HG03103 (cell line): ENCODE measurements around the gene AUNIP.

Source experiments
- ATAC-seq: cut with Tn5 transposase; IDR thresholded peaks from one replicate; pipeline ENCODE4 v1.9.1; 2021; ENCODE audit warnings: low read depth; ENCODE audit not compliant: unreplicated experiment

AUNIP gene

DNA sequence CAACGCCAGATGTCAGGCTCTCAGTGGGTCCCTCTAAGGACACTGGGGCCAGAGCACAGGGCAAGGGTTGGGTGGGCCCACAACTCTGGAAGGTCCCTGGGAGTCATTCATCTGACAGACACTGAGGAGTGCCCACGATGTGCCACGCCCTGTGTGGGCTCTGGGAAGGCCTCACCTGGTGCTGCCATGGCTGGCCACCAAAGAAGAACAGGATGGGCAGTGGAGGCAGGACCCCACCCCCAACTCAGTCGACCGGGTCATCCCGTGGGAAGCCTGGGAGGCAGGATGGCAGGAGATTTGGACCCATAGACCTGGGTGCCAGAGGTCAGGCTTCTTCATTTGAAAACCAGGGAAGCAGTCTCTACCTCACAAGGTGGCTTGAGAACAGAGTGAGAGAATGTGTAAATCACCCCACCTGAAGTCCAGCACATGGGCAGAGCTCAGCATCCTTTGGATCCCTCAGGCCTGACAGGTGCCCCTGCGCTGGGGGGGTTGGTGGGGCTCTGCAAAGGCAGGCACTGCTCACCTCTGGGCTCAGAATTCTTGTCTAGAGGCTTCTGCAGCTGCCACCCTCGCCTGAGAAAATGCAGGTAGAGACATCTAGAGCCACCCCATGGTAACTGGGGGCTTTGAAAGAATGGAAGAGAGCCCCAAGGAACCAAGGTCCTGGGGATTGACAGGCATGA, 60.4 kb downstream of the AUNIP start:
- no peak for ATAC-seq

DNA sequence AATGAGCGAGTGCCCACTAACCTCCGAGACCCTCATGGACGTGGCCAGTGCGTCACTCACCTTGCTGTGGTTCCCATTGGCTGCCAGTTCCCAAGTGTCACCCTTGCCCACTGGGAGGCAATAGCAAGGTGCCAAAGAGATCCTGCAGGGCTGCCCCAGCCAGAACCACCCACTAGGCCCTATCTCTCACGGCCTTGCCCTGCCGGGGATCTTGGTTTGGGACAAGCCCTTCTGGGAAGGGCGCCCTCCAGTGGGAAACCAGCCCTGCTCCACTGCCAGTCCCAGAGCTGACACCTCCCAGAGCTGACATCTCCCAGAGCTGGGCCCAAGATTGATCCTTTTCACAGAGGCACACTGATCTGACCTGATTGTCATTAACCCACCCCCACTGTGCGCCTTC, 61.3 kb downstream of the AUNIP start:
- ATAC-seq = no peak

- no peak for ATAC-seq
Measured at GRCh38 chr1:25796811-25797458, 62.3 kb downstream of the AUNIP start.

GRCh38 chr1:25795946-25796810, 63.1 kb downstream of the AUNIP start:
- no peak for ATAC-seq

- no peak for ATAC-seq
Measured at GRCh38 chr1:25795211-25795610, 64.0 kb downstream of the AUNIP start.

GRCh38 chr1:25794325-25794724, 64.9 kb downstream of the AUNIP start:
- no peak for ATAC-seq

DNA sequence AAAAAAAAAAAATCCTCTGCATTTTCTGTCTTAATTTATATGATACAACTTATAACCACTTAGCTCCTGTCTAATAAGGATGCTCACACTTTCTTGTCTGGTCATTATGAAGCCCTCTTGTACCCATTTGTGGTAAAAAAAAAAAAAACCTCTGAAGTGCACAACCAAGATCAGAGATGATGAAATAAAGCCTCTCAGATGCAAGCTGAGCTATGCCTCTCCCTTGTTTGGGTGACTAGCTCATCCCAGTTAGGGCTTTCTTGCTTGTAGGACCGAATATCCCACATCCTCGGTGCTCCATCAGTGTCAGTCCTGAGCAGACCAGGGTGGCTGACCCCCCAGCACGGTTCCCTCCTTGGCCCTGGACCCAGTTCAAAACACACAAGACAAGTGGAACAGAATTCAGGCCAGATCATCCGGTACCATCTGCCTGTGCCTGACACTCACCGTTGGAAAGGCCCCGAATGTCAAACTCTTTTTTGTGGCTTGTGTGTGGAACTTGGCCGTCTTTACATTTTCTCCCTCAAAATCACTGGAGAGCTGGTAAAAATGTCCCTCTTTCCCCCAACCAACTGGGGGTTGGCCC, 65.6 kb downstream of the AUNIP start:
- ATAC-seq = no peak

GRCh38 chr1:25792115-25792514, 67.1 kb downstream of the AUNIP start:
- ATAC-seq = no peak

DNA sequence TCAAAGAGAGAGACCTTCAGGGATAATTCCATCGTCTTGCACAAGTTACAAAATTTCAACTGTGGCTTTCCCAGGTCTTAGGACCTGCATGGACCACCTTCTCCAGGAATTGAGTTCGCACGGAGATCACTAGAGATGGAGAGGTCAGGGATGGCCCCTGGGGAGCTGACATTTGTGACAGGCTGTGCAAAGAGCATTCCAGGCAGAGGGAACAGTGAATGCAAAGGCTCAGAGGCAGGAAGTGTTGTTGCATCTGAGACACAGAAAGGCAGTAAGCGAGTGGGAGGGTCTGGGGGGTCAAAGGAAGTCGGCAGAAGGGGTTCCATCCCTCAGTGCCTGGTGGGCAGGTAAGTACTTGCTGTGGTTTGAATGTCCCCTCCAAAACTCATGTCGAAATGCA, 68.8 kb downstream of the AUNIP start:
- ATAC-seq = no peak

DNA sequence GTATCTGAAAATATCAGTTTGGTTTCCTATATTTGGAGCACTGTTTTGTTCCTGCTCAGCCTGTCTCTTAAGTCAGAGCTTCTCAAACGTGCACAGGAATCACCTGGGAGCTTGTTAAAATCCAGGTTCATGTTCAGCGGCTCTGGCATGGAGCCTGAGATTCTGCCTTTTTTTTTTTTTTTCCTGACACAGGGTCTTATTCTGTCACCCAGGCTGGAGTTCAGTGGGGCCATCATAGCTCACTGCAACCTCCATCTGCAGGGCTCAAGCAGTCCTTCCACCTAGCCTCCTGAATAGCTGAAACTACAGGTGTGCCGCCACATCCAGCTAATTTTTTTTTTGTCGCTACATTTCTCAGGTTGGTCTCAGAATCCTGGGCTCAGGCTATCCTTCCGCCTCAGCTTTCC, 71.5 kb downstream of the AUNIP start:
- no peak for ATAC-seq

GRCh38 chr1:25786887-25787759, 72.1 kb downstream of the AUNIP start:
- no peak for ATAC-seq

GRCh38 chr1:25785333-25786067, 73.8 kb downstream of the AUNIP start:
- ATAC-seq = no peak

GRCh38 chr1:25784575-25785051, 74.6 kb downstream of the AUNIP start:
- ATAC-seq = no peak
